ENCODE data around the gene BST2.

The BST2 gene

DNA sequence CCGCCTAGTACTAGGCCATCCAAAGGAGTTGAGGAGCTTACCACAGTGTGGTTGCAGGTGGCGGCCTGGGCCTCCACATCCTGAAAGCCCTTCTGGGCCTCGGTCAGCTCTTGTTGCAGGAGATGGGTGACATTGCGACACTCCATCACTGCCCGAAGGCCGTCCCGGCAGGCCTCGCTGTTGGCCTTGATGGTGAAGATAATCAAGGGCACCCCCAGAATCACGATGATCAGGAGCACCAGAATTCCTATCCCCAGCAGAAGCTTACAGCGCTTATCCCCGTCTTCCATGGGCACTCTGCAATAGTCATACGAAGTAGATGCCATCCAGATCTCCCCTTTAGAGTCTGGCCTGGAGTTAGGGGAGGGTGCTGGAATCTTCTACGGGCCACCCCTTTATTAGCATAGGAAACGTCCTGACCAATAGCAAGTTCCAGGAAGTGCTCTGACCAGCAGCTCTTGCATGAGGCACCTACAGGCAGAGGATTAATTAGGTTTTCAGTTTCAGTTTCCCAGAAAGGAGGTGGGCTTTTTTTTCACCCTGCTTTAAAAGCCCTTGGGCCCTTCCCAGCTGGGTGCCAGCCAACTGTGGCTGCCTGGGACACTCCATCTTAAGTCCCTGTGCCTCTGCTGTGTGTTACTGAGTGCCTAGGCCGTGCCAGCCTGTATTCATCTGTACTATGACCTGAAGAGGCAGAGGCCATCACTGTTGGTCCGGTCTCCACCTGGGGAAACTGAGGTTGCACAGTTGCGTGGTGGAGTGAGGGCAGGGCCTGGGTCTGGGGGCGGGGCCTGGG, at the start of gene BST2:
BST2 (minus strand) TSS at position 381 of the 796 bp plus-strand sequence; CDS start at position 326, 55 bp downstream.
- peak; percentile 40 for DNase-seq

GRCh38 chr19:17454576-17455071, 49.2 kb upstream of the BST2 start:
- DNase-seq, result no peak

GRCh38 chr19:17451820-17452219, 46.4 kb upstream of the BST2 start:
- DNase-seq, result no peak

DNA sequence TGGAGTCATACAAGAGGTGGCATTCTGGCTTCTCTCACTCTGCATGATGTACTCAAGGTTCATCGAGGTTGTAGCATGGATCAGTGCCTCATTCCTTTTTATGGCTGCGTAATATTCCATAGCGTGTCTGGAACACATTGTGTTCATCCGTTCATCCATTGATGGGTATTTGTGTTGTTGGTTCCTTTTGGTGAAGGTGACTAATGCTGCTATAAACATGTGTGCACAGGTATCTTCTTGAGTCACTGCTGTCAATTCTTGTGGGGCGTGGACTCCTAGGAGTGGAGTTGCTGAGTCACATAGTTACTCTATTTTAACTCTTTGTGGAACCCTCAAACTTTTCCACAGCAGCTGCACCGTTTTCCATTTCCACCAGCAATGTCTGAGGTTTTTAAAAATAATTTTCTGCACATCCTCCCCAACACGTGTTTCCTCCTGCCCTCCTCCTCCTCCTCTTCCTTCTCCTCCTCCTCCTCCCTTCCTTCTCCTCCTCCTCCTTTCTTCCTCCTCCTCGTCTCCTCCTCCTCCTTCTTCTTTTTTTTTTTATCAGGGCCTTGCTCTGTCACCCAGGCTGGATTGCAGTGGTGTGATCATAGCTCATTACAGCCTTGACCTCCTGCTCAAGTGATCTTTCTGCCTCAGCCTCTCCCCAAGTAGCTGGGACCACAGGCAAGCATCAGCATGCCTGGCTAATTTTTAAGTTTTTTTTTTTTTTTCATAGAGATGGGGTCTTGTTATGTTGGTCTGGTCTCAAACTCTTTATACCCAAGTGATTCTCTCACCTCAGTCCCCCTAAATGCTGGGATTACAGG, 45.0 kb upstream of the BST2 start:
- no peak for DNase-seq

DNA sequence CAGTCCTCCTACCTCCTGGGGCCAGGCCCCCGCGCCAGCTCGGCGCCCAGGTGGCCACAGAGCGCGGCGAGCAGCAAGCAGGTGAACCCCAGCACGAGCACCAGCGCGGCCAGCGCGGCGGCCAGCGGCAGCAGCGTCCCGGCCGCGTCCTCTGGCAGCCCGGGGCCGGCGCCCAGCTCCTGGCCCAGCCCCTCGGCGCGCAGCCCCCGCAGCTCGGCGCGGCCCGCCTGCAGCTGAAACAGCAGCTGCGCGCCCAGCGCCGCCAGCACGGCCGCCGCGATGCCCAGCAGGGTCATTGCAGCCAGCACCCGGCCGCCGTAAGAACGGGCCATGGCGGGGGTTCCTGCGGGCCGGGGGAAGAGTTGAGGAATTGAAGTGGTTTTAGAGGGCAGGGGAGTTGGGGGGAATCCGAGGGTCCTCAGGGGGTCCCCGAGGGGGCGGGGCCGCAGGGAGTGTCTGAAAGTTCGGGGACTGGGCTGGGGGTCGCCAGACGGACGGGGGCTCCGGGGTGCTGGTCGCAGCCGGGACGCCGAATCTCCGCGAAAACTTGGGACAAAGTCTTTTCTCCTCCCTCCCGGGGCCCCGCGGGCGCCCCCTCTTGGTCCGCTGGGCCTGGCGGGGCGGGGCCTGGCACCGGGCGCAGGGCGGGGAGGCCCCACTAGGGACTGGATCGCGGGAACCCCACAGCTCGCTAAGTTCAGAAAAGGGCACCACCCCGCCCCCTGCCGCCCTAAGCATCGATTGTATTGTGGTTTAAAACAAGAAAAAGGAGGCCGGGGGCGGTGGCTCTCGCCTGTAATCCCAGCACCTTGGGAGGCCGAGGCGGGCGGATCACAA, 42.9 kb upstream of the BST2 start, which contains the start of gene TMEM221:
TMEM221 (minus strand) TSS at position 538 of the 837 bp plus-strand sequence; CDS start at position 332, 206 bp downstream.
- DNase-seq, result peak; percentile 36

DNA sequence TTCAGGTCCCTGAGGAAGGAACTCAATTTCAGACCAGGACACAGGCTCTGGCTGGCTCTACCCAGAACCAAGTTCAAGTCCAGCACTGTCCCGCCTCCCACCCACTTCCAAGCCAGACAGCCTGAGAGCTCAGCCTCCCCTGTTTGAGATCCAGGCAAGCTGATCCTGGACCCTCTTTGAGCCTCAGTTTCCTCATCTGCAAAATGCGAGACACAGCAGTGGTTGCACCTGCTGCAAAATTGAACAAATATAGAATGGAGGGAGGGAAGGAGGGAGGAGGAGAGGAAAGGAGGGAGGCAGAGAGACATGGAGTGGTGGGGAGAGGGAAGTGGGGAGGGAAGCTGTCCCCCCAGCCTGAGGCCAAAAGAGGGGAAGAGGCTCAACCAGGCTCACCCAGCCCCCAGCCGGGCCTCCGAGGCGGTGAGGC, 42.3 kb upstream of the BST2 start:
- DNase-seq, result no peak

GRCh38 chr19:17445526-17446165, 40.2 kb upstream of the BST2 start:
- no peak for DNase-seq

DNA sequence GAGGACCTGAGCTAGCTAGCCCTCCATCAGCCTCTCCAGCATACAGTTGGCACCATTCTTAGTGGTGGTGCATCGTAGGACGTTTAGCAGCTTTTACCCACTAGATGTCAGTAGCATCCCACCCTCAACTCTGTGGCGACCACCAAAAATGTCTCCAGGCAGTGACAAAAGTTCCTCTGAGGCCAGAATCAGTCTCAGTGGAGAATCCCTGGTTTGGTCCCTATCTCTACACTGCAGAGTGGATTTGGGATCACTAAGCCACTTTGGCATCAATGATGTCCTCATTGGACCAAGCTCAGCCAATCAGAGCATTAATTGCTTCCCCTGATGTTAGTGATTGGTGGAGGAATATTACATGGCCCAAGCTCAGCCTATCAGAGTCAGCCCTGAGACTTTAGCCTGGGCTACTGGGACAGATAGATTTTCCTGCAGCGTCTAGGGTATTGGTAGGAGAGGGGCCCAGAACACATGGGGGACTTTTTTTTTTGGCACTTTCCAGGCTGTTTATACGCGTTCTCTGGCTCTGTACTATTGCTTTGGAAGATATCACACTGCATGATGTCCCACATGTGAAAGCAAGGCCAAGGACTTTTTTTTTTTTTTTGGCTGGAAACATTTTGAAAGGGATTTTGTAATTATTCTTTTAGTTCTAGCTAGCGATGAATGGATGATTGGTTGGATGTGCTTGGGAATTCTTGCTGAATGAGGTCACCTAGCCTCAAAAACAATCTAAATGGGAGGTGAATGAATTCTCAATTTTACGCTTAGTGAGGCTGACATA, 36.0 kb upstream of the BST2 start:
- peak; percentile 15 for DNase-seq

- DNase-seq, result no peak
Observed at GRCh38 chr19:17436874-17437267, 31.4 kb upstream of the BST2 start.

DNA sequence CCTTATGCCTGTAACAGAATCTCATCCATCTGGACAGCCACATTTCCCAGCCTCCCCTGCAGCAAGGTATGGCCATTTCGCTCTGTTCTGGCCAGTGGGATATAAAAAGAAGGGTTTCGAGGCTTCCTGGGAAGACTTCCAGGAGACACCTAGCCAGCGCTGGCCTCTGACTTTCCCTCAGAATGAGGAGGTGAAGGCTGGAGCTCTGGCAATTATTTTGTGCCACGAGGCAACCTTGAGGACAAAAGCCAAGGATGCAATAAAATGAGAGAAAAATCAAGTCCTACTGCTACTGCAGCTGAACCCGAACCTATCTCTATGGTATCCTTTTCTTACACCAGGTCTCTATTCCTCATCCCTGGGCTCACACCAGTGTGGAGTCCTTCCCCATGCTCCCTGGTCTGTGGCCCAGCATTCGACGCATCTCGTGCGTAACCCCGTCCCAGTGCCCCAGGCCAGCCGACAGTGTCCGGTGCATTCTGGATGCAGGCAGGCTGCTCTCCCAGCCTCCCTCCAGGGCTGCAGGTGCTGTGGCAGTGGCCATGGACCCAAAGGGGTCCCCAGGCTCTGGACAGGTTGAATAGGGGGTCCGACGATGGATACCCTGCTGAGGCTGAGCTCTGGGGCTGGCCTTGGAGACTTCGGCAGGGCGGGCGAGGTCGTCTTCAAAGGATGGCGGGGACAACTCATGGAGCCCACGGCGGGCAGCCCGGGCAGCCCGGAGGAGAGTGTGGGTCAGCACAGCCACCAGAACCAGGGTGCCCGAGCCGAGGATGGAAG, 30.9 kb upstream of the BST2 start:
- DNase-seq, result no peak

- DNase-seq, result no peak
Observed at GRCh38 chr19:17435218-17435617, 29.8 kb upstream of the BST2 start.

GRCh38 chr19:17431417-17431816, 26.0 kb upstream of the BST2 start:
- DNase-seq, result no peak

DNA sequence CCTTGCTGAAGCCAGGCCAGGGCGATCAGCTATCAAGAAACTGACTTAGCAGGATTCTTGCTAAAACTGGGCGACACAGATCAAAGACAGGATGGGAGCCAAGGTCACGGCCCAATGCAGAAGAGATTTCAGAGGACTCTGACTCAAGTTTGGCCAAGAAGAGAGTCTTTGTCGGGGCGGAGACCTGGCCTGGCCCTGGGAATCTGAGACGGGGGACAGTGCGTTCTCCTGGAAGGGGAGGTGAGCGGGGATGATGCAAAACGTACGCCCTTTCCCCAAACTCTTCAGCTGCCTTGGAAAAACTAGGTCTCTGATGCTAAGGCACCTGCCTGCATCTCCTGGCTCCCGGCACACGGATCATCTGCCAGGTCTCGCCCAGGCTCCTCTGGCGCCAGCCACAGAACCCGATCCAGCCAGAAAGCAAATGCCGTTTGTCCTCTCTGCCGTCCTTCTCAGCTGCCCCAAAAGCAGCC, 24.2 kb upstream of the BST2 start:
- DNase-seq, result no peak

DNA sequence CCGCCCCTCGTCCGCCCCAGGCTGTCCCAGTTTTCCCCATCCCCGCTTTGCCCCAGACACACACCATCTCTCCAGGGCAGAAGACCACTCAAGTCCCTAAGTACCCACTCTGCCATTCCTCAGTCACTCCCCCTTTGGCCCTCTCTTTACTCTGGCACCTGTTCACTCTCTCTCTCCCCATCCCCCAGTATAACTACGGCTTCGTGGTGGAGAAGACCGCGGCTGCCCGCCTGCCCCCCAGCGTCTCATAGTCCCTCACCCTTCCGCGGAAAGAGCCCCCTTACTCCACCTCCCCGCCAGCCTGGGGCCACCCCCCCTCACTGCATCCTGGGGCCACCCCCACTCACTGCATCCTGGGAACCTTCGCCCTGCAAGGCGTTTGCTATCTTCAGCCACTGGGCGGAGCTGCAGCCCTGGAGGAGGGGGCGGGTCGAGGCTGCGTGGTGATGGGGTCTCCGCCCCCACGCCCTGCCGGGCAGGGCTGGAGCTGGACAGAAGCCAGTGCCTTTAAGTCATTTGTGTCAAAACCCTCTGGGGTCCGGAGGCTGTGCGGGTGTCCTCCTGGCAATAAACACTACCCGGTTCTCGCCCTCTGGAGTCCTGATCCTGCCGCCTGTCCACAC, 19.4 kb upstream of the BST2 start:
- no peak for DNase-seq

- DNase-seq, result no peak
Observed at GRCh38 chr19:17423429-17424208, 18.2 kb upstream of the BST2 start.

GRCh38 chr19:17421942-17422341, 16.5 kb upstream of the BST2 start:
- DNase-seq, result no peak

GRCh38 chr19:17420475-17420924, 15.1 kb upstream of the BST2 start:
- DNase-seq, result no peak

GRCh38 chr19:17419621-17420474, 14.4 kb upstream of the BST2 start, which contains the start of gene MVB12A:
TSS of gene MVB12A (plus strand) at chr19:17420047. CDS start at chr19:17420136, 89 bp downstream.
- DNase-seq, result peak; percentile 95
